GM03348 (cell line): ENCODE results near the gene RTTN.

Source experiments
- DNase-seq: peaks from one replicate; pipeline ENCODE4 v3.0.0; 2012; ENCODE audit warnings: low spot score

Gene RTTN

GRCh38 chr18:70197026-70197425 is 8.5 kb downstream of the RTTN start:
- no peak for DNase-seq

- peak; percentile 57 for DNase-seq
These were observed 9.5 kb downstream of the RTTN start for GRCh38 chr18:70195852-70196434.

GRCh38 chr18:70195014-70195614 is 10.4 kb downstream of the RTTN start:
- no peak for DNase-seq

GRCh38 chr18:70194227-70194890 is 11.1 kb downstream of the RTTN start:
- no peak for DNase-seq

- DNase-seq = no peak
These were observed 15.0 kb downstream of the RTTN start for GRCh38 chr18:70190529-70190928.

GRCh38 chr18:70188113-70188512 is 17.4 kb downstream of the RTTN start:
- peak; percentile 9 for DNase-seq

- DNase-seq = no peak
These were observed 22.0 kb downstream of the RTTN start for GRCh38 chr18:70183441-70183840.

- DNase-seq = peak; percentile 6
These were observed 22.9 kb downstream of the RTTN start for GRCh38 chr18:70182548-70182947.

GRCh38 chr18:70181725-70182124 is 23.8 kb downstream of the RTTN start:
- no peak for DNase-seq

- peak; percentile 42 for DNase-seq
These were observed 24.5 kb downstream of the RTTN start for GRCh38 chr18:70181015-70181414.

GRCh38 chr18:70176537-70176936 is 28.9 kb downstream of the RTTN start:
- DNase-seq = no peak

GRCh38 chr18:70175216-70175615 is 30.3 kb downstream of the RTTN start:
- DNase-seq = no peak

GRCh38 chr18:70172225-70172624 is 33.3 kb downstream of the RTTN start:
- DNase-seq = peak; percentile 34

- DNase-seq = no peak
These were observed 35.7 kb downstream of the RTTN start for GRCh38 chr18:70169747-70170146.

- no peak for DNase-seq
These were observed 38.8 kb downstream of the RTTN start for GRCh38 chr18:70166668-70167067.

- no peak for DNase-seq
These were observed 39.6 kb downstream of the RTTN start for GRCh38 chr18:70165936-70166335.

GRCh38 chr18:70160073-70160678 is 45.3 kb downstream of the RTTN start:
- no peak for DNase-seq

GRCh38 chr18:70158992-70159717 is 46.3 kb downstream of the RTTN start:
- no peak for DNase-seq

- no peak for DNase-seq
These were observed 48.6 kb downstream of the RTTN start for GRCh38 chr18:70156886-70157285.

- DNase-seq = peak; percentile 68
These were observed 50.8 kb downstream of the RTTN start for GRCh38 chr18:70154591-70155194.

- DNase-seq = no peak
These were observed 53.9 kb downstream of the RTTN start for GRCh38 chr18:70151614-70152013.
